GM18498 (cell line): ENCODE data around the gene SEC61A1.

Experiments used
- ATAC-seq: cut with Tn5 transposase; IDR thresholded peaks from one replicate; pipeline ENCODE4 v1.9.1; 2021; ENCODE audit warnings: mild to moderate bottlenecking, moderate library complexity; ENCODE audit not compliant: unreplicated experiment

SEC61A1 gene

GRCh38 chr3:128107834-128108233, 55.6 kb downstream of the SEC61A1 start:
- ATAC-seq = no peak

GRCh38 chr3:128111147-128111546, 58.9 kb downstream of the SEC61A1 start:
- no peak for ATAC-seq

- no peak for ATAC-seq
Observed at GRCh38 chr3:128112357-128112968, 60.2 kb downstream of the SEC61A1 start.

- ATAC-seq = peak; percentile 77
Observed at GRCh38 chr3:128113817-128114794, 61.9 kb downstream of the SEC61A1 start.
